Activated CD4-positive, CD25-positive, alpha-beta regulatory T cell treated with anti-CD3 and anti-CD28 coated beads, Interleukin-2, amount 50 U/mL, for 72 hours (primary cell): ENCODE measurements around the gene MPP1.
A peak's percentile ranks its signal among the peaks of the same experiment; 100 is the strongest.
"Not testable (repeated sequence)": the region's sequence is repeated elsewhere in the genome, so short reads cannot be mapped to it uniquely, and the experiment has no call there.

Experiments used
- DNase-seq: peaks from one replicate; pipeline ENCODE4 v3.0.0; 2021

Gene MPP1

DNA sequence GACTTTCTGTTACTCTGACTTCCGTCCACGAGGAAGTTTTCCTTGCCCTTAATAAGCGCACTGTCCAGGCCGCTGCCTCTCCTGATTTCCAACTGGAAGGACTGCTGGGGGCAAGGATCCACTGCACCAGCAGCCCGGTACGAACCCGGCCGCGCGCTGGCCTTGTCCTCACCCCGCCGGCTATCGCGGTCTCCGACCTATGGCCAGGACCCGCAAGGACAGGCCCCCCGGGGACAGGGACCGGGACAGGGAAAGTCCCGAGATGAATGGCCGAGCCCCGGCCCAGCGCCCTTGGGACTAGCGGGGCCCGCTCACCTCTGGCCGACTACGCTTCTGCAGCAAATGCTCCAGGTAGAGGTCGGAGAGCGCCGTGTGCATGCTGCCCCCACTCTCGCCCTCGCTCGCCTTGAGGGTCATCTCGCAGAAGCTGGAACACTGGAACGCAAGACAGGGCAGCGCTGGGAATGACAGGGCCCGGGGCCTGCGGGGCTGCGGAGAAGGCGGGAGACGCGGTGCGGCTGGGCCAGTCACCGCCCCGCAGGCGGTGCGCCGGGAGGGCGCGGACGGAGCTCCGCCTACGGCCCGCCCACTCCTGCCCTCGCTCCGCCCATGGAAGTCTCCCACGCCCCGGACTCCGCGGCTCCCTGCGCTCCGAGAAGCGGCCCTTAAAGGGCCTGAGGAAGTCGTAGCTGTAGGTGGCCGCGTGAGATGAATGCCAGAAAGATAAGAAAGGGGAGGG is at the start of gene MPP1:
Gene MPP1, minus strand, starts transcription at position 529 of the 739 bp plus-strand sequence. Its CDS starts 112 bp downstream, at position 417.
- DNase-seq = peak; percentile 76

DNA sequence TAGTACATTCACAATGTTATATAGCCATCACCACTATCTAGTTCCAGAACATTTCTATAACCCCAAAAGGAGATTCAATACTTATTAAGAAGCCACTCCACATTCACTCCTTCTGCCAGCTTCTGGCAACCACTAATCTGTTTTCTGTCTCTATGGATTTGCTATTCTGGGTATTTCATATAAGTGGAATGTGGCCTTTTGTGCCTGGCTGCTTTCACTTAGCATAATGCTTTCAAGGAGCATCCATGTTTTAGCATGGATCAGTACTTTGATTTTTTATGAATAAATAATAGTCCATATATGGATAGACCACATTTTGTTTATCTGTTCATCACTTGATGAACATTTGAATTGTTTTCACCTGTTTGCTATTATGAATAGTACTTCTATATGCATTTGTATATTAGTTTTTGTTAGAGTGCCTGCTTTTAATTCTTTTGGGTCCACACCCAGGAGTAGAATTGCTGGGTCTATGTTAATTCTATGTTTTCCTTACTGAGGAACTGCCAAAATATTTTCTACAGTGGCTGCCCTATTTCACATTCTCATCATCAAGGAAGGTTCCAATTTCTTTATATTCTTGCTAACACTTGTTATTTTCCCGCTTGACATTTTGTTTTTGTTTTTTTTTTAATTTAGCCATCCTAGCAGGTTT is 45.8 kb upstream of the MPP1 start:
- no peak for DNase-seq

DNA sequence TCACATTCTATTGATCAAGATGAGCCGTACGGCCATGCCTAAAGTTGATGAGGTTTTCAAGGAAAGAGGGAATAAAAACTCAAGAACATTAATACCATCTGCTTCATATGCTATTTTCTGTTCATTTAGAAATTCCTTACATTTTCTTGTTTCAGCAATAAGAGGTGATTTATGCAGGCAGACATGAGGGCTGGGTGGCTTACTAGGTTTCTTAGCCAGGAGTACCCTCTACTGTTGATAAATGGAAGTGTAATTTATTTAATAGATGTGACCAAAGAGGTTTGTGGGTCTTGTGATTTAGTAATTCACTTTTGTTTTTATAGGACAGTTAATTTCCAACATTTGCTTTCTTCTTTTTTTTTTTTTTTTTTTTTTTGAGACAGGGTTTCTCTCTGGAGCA is 35.6 kb upstream of the MPP1 start:
- DNase-seq = no peak

DNA sequence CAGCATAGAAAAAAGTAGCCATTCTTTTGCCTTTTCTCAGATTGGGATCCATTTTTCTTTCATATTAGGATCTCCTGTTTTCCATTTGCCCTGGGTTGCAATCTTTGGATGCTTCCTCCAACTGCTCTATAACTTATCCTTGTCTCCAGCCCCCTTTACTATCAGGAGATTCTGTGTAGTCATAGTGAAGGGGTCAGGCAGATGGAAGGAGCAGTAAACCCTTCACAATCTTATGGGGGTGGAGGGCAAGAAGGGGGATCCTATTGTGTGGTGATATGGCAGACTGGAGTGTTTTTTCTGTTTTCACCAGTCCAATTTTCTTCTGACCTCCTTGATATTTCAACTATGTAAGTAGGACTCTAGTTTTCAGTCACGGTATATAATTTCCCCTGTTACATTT is 30.9 kb upstream of the MPP1 start:
- no peak for DNase-seq

DNA sequence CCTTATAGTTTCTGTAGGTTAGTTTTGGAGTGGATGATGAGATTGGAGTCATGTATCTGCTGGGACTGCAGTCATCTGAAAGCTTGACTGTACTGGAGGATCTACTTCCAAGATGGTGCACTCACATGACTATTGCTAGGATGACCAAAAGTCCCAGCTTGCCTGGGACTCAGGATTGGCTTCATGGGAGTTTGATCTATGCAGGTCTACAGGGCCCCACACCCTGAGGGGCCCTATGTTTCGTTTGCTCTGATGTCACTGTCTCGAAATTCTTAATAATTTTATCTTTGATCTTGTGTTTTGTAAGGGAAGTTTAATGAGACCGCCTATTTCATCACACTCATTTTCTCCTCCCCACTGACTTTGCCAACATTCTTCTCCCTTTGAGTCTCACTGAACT is 29.3 kb upstream of the MPP1 start, which contains the start of gene SMIM9:
Gene SMIM9, minus strand, starts transcription at position 101 of the 400 bp plus-strand sequence. CDS start 3,806 bp downstream, outside the sequence.
- no peak for DNase-seq

DNA sequence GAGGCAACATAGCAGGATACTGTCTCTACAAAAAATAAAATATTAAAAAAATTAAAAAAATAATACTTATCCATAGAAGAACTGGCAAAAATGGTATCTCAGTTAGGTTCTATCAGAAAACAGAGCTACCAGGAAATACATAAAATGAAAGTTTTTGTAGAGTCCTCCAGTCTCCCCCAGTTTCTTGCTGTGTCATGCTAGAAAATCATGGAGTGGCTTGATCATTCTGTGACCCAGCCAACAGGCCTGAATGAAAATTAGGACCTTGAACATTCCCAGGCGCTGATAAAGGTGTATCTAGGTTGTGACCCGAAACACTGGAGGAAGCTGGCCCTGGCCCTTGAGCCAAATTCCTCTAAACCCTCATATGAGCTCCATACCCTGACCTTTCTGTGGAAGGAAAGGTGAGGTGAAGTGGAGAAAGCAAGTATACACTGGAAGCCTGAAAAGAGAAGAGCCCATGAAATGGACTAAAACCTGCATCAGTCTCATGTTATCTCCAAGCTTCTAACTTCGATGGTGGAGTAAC is 28.5 kb upstream of the MPP1 start:
- DNase-seq = no peak

DNA sequence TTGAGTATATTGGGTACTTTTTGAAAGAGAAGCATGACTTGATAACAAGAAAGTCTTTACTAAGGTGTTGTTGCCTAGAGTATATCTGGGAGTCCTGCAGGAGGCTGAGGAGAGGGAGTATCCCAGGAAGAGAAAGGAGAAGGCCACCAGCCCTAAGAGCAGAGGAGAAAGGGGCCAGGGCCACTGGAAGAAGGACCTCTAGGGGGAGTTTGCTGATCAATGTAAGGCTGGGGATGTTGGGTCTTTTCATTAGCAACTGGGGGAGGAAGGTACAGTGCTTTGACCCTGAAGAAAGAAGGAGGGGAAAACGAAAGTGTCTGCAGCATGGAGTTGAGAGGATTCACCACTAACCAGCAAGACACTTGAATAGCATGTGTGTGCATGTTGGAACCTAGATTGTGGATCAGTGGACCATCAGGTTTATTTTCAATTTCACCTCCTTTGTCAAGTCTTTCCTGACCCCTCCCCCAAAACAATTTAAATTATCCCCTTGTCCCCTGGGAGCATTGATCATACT is 24.7 kb upstream of the MPP1 start:
- DNase-seq = no peak

DNA sequence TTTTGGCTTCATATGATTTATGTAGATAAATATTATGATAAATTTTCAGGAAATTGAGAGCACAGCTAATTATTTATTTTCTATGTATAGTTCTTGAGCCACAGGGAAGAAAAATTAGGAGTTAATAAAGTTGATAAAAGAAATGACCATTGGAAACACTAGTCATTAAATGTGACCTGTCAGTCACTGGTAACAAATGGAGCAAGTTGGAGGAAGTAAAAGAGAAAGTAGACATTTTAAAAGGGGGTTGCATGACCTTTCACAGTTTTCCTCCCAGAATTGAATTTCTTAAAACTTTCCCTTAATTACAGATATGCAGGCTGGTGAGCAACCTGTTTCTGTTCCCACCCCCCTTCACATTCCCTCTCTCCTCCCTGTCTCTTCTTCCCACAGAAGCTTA is 23.8 kb upstream of the MPP1 start:
- DNase-seq = no peak

DNA sequence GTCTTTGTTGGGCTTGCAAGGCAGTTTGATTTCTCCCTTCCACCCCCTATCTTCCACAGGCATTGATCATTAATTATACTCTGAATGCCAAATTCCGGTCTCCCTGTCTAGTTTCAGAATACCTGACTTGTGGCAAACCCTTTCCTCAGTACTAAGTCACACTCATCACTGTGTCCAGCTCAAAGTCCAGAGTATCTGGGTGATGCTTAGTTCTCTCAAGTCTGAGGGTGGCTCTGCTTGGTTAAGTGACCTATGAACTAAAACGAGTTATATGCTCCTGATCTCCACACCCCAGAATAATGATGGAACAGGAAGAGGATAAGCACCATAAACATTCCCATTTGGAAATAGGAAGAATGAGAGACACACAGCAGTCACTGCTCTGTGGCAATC is 22.7 kb upstream of the MPP1 start:
- DNase-seq = no peak

DNA sequence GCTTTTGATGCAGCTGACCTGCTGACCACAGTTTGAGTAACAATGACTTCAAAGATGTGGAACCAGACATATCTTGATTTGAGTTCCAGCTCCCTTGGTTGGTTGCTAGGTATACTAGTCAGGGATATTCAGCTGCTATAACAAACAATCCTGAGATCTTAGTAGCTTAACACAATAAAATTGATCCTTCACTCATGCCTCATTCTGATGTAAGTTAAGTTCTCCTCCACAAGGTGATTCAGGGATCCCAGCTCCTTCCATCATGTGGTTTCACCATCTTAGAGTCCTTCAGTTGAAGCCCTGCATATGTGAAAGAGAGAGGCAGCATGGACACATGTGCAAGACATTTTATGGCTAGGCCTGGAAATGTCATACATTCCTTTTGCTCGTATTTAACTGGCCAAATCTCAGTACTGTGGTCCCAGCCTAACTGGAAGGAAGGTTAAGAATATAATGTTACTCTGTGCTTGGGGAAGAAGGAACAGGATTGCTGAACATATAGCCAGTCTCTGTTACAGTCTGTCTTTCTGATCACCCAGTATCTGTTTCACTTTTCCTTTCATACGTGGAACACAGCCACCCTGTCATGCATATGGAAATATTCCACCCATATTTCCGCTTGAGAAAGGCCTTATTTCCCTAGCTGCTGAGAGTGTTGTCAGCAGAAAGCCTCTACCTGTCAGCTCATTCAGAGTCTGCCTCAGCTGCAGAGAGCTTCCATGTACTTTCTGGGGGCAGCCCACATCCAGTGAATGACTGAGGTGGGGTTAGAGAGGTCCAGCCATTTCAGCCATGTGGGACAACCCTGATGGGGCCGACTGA is 22.1 kb upstream of the MPP1 start:
- no peak for DNase-seq

DNA sequence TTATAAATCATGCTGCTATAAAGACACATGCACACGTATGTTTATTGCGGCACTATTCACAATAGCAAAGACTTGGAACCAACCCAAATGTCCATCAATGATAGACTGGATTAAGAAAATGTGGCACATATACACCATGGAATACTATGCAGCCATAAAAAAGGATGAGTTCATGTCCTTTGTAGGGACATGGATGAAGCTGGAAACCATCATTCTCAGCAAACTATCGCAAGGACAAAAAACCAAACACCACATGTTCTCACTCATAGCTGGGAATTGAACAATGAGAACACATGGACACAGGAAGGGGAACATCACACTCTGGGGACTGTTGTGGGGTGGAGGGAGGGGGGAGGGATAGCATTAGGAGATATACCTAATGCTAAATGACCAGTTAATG is 20.3 kb upstream of the MPP1 start:
- DNase-seq = not testable (repeated sequence)

DNA sequence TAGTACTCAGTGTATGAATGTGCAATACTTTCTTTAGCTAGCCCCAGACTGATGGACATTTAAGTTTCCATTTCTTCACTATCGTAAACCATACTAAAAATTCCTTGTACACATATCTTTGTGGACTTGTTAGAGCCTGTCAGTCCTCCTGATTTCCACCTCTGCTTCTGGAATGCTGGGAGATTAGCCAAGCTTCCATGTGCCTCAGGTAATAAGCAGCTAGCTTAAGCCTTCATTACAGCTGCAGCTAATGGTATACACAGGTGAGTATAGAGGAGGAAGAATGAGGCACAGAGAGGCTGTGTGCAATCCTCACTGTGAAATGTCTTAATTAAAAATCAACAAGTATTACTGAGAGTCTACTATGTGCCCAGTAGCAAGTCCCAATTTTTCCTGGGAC is 19.4 kb upstream of the MPP1 start:
- DNase-seq = no peak

DNA sequence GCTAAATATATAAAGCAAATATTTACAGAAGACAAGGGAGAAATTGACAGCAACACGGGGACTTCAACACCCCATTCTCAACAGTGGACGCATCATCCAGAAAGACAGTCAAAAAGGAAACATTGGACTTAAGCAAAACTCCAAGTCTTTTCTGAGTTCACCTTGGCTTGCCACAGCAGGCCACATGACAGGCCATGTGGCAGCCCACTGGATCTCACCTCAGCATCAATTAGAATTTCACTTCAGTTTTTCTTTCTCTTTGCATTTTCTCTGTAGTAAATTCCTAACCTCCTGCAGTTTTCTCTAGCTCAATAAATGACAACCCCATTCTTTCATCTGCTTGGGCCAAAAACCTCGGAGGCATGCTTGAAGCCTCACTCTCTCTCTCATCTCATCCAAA is 16.7 kb upstream of the MPP1 start:
- no peak for DNase-seq

DNA sequence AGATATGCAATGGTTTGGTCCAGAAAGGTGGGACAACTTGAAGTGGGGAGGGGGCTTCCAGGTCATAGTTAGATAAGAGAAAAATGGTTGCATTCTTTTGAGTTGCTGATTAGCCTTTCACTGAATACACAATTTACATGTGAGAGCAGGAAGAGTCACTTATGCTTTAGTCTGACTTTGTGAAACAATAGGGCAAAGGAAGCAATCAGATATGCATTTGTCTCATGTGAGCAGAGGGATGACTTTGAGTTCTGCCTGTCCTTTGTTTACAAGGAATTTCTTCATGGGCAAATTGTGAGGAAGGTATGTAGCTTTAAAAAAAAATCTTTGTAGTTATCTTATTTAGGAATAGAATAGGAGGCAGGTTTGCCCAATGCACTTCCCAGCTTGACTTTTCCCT is 16.2 kb upstream of the MPP1 start:
- DNase-seq = no peak

DNA sequence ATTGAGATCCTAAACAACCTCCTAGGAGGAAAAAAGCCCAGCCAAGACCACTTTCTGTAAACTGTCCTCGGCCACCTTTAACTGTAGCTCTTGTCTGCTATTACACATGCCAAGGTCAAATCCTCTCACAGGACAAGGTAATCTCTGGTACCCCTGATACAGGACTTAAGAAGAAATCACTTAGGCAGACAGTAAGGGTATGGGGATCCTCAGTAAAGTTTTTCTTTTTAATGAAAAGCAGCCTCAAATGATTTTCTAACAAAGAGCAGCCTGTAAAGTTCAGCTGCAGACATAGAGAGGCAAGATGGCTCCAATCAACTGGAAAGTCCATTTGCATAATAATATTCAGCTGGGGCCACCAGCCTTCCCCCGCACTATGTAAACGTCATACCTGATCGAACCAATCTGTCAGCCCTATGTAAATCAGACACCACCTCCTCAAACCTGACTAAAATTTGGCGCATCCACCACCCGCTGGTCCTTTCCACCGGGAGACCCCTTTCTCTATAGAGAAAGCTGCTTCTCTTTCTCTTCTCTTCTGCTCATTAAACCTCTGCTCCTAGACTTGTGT is 14.6 kb upstream of the MPP1 start:
- no peak for DNase-seq

DNA sequence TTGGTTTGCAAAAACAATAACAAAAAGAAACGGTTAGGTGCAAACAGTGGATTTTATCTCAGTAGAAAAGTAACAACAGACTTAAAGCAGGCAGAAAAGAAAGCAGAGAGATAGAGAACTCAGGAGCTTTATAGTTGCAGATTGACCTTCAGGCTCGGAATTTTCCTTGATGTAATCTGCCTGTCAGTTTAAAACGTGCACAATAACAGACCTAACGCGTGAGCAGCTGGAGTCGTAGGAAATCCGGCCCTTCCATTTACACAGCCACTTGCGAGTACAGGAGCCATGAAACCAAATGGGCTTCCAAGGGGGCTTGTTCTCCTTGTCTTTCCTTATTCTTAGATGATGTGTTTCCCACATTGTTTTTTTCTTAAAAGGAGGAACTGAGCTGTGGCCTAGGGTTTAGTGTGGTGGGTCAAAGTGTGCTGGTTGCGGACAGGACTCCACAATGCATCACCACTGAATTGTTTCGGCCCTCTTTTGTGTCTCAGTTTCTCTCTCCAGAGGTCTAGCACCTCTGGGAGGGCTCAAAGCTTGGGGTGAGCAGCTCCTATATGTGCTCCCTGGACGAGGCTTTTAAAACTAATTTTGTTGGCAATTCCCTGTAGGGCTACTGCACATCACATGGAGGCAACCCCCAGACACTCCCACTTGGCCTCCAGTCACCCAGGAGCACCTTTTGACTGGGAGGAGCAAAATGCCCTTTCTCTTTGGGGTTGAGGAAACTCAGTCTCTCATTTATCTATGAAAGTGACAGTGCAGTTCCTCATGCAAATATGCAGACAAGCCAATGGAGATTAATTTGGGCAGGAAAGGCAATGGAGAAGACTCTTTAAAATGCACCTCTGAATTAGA is 13.9 kb upstream of the MPP1 start:
- no peak for DNase-seq

DNA sequence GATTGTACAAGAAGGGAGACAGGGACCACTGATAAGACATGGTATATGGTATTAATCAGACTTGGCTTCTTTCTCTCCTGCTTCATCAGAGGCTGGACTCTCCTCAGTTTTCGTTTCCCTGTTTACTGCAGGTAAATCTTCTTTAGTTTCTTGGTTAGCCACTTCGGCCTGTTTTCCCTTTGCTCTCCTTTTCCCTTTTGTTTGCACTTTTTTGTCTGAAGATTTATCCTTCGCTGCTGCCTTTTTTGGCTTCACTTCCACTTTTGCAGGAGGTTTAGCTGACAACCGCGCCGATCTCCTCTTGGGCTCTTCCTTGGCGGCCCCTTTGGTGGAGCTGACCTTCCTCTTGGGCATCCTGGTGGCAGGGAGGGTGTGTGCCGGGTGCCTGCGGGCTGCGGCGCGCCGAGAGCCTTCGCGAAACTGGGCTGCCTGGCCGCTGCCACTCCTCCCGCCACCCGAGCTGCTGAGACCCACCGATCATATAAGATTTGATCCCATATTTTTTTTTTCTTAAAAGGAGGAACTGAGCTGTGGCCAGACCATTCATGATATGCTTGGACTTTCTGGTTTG is 11.8 kb upstream of the MPP1 start:
- DNase-seq = not testable (repeated sequence)

DNA sequence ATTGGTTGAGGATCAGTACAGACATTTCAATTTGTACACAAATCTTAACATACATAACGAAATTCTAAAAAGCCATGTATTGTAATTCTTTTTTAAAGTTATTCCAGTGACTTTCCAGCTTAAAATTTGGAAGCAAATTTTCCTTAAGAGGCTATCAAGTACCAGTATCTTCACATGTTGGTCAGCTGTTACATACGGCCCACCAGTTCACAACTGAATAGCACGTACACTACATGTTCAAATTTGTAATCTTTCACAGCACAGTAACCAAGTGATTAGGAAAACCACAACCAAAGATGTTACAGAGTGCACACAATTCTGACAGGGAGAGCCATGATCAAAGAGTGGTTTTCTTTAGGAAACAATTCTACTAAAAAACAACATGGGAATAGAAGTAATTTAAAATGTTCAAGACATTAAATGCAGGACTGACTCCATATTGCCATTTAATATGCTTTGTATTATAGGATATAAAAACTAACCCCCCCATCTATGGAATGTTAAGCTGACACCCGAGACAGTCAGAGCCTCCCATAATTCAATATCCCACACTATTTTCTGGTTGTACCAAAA is 11.1 kb upstream of the MPP1 start:
- not testable (repeated sequence) for DNase-seq

DNA sequence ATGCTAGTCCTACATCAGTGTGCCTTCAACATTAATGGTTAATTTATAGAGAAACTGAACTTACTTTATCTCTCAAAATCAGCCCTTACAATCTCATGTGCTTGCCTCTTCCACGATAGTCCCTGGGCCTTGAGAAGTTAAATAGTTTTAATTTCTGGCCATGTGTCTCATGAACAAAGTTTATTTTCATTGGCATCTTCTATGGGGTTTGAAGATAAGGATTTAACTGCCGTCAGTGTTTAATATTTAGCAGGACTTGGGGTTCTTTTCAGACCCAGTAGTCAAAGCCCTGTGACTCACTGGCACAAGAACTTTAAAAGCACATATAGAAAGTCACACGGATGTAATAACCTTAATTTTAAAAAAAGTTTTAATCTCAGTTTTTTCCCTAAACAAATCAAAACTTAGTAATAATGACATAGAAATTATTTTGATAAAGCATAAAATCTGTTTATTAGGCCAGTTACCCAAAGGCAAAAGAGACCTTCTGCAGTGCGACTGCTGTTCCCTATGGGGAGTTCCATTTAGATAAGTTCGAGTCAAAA is 10.1 kb upstream of the MPP1 start:
- DNase-seq = no peak

DNA sequence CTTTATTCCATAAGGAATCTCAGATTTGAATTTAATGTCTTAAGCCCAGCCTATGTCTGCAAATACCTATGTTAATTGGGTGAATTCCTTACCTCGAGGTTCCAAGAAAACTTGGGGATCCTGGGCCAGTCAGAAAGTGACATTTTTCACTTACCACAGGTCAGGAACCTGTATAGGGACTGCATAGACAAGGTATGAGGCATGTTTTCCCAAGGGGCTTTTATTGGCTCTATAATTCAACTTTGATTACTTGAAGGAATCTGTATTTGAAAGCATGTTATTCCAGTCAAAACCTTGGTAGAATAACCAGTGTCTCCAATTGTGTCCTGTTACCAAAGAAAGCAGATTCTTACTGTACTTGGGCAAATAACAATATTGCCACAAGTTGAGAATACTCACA is 8.5 kb upstream of the MPP1 start:
- no peak for DNase-seq
